Heart left ventricle (tissue), 13 donors: Measurements from ENCODE around the gene MAML2.

ENCODE experiments used
- POLR2A ChIP-seq, 2 donors: fragments of 450-650 bp; IDR thresholded peaks; one replicate each; pipeline ENCODE4 v1.6.1; 2017; ENCODE audit warnings: antibody characterized with exemption in 2 of 2, mild to moderate bottlenecking in 2 of 2, moderate library complexity in 2 of 2
- TF ChIP-seq, protein P1 (sequence below), 12 donors: fragments of 200-600 bp; sonication (generic) in 4 of 12; IDR thresholded peaks; one replicate each; pipeline versions ENCODE4 v1.5.0 to v1.8.0; 2018 to 2022; ENCODE audit warnings: antibody characterized with exemption in 12 of 12, mild to moderate bottlenecking in 5 of 12
- donor health status: ischemic (EF 13 %, LVEDD 7.1; RV severe dilation, severe dysfunction).
- donor health status: DM: no; HTN: yes; CAD: no.
- donor health status: DM: no; HTN: no; CAD: no.
- donor health status: ischemic (EF 25% LVEDD 6.9; RV normal size, moderate dysfunction).
- donor health status: ischemic (EF 25% LVEDD 5.7; RV mildly dilated, moderate dysfunction).
- donor health status: ischemic (EF 35%, LVEDD 5.7; RV mildly dilated, moderate dysfunction).
- donor health status: nonischemic (EF 11% LVEDD 7.7; RV severe dilation, severe dysfunction).
- donor health status: DM: yes; HTN: yes; CAD: no.
- donor health status: PGD.
- donor health status: ischemic (EF 29% LVEDD 5.4; RV normal size, mild dysfunction).
- donor health status: nonischemic (EF 23%, LVEDD 6.1; RV moderate dilation, normal function).

DNA sequence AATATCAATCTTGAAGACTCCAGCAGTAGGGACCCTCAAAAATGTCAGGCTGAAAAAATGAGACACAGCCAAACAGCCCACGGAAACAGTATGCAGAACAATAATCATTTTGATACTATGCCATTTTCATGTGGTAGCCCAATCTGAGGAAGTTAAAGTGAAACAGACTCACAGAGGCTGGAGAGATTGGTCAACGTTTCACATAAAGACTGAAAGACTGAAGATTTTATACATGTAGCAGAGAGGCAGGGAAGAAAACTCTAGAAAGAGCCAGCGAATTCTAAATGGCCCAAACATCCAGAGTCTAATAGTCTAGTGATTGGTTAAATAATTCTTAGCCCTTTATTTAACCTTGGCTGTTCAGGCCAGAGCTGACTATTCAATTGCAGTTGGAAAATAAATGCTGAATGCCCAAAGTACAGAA is 49.4 kb downstream of the MAML2 start:
- TF ChIP-seq, protein P1, sequence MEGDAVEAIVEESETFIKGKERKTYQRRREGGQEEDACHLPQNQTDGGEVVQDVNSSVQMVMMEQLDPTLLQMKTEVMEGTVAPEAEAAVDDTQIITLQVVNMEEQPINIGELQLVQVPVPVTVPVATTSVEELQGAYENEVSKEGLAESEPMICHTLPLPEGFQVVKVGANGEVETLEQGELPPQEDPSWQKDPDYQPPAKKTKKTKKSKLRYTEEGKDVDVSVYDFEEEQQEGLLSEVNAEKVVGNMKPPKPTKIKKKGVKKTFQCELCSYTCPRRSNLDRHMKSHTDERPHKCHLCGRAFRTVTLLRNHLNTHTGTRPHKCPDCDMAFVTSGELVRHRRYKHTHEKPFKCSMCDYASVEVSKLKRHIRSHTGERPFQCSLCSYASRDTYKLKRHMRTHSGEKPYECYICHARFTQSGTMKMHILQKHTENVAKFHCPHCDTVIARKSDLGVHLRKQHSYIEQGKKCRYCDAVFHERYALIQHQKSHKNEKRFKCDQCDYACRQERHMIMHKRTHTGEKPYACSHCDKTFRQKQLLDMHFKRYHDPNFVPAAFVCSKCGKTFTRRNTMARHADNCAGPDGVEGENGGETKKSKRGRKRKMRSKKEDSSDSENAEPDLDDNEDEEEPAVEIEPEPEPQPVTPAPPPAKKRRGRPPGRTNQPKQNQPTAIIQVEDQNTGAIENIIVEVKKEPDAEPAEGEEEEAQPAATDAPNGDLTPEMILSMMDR (IDR thresholded peaks at IDR 0.05) = no peak
- no peak for TF ChIP-seq POLR2A (IDR thresholded peaks at IDR 0.05)
